SK-N-SH treated with all-trans-retinoic acid at 6 μM for 48 hours (cell line): Measurements from ENCODE around the gene RRP36.

ENCODE experiments used
- ARNTL ChIP-seq: fragments of 450-650 bp; formaldehyde crosslinking; IDR thresholded peaks from 2 replicates; pipeline ENCODE4 v1.5.0; 2020; ENCODE audit warnings: low read depth, mild to moderate bottlenecking, moderate library complexity, borderline replicate concordance
- BACH2 ChIP-seq: fragments of 250-450 bp; sonication (Bioruptor Pico); IDR thresholded peaks from 2 replicates; pipeline ENCODE4 v1.9.0; 2021; ENCODE audit warnings: mild to moderate bottlenecking, borderline replicate concordance
- OSR1 ChIP-seq: fragments of 250-450 bp; sonication (Bioruptor Pico); IDR thresholded peaks from 2 replicates; pipeline ENCODE4 v1.8.0; 2022; ENCODE audit warnings: moderate library complexity, mild to moderate bottlenecking, inconsistent platforms
- TCF4 ChIP-seq: fragments of 250-450 bp; sonication (Bioruptor Pico); IDR thresholded peaks from 2 replicates; pipeline ENCODE4 v1.8.0; 2021; ENCODE audit warnings: mild to moderate bottlenecking, moderate library complexity, borderline replicate concordance
- TOX ChIP-seq: fragments of 250-450 bp; sonication (Bioruptor Pico); IDR thresholded peaks from 2 replicates; pipeline ENCODE4 v1.8.0; 2021; ENCODE audit warnings: mild to moderate bottlenecking, moderate library complexity, borderline replicate concordance
- ZFP3 ChIP-seq: fragments of 250-450 bp; sonication (Bioruptor Pico); IDR thresholded peaks from 2 replicates; pipeline ENCODE4 v1.5.0; 2020; ENCODE audit warnings: mild to moderate bottlenecking, moderate library complexity
- ZFP30 ChIP-seq: fragments of 450-650 bp; formaldehyde crosslinking; IDR thresholded peaks from 2 replicates; pipeline ENCODE4 v1.5.0; 2022; ENCODE audit warnings: mild to moderate bottlenecking, moderate library complexity
- ZNF565 ChIP-seq: fragments of 450-650 bp; formaldehyde crosslinking; conservative IDR thresholded peaks from 2 replicates; pipeline ENCODE4 v1.5.0; 2020; ENCODE audit warnings: low read depth, mild to moderate bottlenecking, moderate library complexity
- TF ChIP-seq, protein P1 (sequence below): fragments of 250-450 bp; sonication (Bioruptor Pico); IDR thresholded peaks from 2 replicates; pipeline ENCODE4 v1.5.1; 2020; ENCODE audit warnings: low read depth, mild to moderate bottlenecking, moderate library complexity

DNA sequence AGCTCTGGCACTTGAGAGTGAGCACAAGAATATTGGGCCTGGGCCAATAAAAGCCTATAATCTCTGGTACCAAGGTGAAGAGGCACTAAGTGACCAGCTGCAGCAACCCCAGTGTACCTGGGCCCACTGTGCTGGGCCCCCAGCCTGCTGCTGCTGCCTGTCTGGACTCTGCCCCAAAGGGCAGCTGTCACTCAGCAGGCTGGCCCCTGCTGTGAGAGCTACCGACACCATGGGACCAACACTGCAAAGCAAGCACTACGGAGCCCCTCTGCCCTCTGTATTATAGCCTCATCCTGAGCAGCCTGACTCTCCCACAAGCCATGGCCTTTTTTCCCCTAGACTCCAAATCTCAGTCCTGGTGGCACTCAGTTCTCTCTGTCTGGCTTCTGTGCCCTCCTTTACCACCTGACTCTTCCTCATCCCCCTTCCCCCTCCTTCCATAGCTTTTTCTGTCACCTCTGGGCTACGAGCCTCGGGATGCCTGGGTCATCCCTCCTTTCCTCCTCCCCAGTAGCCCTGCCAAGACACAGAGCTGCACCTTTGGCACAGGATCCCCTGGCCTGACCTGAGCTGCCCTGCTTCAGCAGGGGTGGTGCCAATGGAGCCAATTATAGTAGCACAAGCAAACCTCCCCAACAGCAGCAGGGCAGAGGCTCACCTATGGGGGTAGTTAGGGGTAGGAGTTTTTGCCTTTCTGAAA, 14.2 kb downstream of the RRP36 start:
- TF ChIP-seq ZFP30 (CRISPR knock-in tag) (no peak), BACH2 (CRISPR knock-in tag) (no peak), ARNTL (CRISPR knock-in tag) (no peak), TOX (CRISPR knock-in tag) (no peak), ZNF565 (CRISPR knock-in tag) (no peak), OSR1 (CRISPR knock-in tag) (no peak), TCF4 (CRISPR knock-in tag) (no peak), ZFP3 (CRISPR knock-in tag) (no peak)
- TF ChIP-seq, protein P1, sequence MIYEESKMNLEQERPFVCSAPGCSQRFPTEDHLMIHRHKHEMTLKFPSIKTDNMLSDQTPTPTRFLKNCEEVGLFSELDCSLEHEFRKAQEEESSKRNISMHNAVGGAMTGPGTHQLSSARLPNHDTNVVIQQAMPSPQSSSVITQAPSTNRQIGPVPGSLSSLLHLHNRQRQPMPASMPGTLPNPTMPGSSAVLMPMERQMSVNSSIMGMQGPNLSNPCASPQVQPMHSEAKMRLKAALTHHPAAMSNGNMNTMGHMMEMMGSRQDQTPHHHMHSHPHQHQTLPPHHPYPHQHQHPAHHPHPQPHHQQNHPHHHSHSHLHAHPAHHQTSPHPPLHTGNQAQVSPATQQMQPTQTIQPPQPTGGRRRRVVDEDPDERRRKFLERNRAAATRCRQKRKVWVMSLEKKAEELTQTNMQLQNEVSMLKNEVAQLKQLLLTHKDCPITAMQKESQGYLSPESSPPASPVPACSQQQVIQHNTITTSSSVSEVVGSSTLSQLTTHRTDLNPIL (CRISPR knock-in tag), result no peak
